Measurements from ENCODE around the gene DCP2.
A peak's percentile ranks its signal among the peaks of the same experiment; 100 is the strongest.

The DCP2 gene

DNA sequence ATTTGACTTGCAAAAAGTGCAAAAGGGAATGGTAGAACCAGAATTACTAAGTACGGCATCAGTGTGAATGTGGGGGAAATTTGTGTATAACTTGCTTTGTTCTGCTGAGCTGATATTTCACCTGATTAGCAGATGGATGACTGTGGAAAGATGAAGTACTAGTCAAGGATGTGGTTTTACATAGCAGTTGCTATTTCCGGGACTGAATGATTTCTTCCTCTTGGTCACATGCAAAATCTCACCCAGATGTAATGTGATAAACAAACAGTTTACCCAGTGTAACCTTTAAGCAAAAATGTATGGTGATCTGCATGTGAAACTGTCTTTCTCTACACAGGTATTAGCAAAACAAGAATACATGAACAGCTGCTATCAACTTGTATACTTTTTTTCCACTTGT lies 46.1 kb downstream of the DCP2 start:
- ATAC-seq, result peak; percentile 82 to 84

DNA sequence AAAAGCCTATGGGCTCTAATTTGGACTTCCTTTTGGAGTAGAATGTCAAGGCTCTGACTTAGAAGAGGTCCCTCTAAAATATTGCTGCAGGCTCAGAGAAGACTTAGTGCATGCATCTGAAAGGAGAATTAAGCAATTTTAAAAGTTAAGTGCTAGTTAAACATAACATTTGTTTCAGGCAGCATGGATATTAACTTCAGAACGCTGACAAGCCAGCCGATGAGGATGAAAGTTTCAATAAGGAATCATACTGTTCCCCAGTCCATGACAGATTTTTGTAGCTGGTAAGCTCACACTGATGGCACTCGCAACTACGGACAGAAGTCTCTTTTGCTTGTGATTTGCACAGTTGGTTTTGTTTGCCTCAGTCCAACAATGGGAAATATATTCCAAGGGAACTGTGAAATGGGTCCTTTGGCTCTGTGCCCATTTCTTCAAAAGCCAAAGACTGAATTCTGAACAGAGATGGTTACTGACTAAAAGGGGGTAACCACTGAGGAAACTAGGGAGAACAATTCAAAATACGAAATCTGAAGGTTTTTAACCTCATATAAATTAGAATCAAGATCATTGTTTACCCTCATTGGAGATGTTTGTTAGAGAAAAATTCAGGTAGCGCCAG lies 47.6 kb downstream of the DCP2 start:
- no peak for ATAC-seq

DNA sequence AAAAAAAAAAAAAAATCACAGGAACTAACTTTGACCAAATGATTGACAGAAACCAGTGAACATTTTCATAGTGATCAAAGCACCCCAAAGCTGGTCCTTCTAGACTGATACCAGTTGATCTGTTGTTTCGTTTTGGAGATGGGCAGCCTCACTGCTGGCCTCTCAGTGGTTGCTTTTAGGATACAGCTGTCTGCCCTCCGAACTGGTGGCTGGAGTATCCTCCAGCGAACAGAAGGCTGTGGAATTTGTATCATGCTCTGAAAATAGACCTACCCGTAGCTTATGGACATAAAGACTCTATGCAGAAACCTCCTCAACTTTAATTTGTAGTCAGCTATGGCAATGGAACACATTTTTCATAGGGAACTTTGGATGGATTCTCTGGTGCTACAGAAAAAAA lies 49.0 kb downstream of the DCP2 start:
- no peak for ATAC-seq

DNA sequence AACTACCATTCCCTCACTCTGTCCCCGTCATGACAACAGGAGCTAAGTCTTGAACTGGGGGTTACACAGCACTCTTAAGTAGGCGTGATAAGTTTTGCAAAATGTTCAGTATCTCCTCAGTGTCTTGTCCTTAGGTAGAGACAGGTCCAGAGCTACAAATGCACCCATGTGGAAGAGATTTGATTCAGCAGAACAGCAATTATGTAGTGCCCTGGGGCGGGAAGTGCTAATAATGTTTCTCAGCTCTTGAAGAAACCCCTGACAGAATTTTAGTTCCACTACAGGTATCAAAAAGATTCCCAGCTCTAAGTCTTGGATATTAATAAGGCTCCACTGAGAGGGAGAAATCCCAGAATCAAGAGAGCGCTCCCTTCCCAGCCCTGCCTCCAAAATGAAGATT lies 49.6 kb downstream of the DCP2 start:
- no peak for ATAC-seq

DNA sequence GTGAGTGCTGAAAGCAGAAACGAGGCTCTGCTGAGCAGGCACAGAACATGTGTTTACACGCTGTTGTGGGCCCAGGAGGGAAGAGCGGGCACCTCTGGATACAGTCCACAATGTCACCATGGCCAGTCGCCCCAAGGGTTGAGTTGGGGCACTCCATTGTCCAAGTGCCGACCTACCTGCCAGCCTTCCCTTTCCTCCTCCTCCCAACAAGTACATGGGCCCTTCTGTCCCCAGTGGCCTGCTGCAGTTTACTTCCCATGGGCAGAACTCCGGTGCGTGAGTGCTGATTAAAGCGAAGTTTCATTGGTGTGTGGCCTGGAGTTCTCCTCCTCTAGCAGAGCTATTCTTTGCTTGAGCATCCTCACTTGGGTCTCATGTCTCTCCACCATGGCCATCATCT lies 50.4 kb downstream of the DCP2 start:
- no peak for ATAC-seq

DNA sequence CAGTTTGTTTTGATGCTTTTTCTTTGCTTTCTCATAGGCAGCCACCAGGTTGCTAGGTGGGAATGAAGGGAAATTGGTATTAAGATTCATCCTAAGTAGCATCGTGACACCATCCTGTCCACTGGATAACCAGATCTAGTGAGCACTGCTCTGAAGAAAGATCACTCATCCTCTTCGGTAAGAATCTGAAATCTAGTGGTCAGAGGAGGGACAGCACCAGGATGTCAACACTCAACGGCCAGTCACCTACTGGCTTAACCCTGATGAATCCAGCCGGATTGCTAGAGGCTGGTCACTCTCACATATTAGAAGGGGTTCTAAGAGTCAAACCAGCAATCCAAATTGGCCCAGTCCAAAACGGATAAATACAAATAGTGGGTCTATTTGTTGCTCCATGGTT lies 50.8 kb downstream of the DCP2 start:
- ATAC-seq, result no peak

DNA sequence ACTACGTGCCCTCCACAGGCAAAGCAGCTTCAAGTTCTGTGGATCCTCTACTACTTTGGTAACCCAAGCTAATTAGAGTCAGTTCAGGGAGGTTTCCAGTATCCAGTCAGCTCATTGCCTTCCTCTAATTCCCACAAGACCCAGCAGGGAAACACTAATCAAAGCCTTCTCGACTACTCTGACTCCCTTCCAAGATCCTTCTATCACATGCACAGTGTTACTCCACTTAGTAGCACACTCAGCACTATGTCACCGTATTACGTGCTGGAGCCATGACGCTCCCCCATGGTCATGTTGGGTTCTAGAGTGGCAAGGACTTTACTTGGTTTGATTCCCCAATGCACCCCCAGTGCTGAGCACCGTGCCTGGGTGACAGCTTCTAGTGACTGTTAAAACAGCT lies 53.0 kb downstream of the DCP2 start:
- no peak for ATAC-seq

DNA sequence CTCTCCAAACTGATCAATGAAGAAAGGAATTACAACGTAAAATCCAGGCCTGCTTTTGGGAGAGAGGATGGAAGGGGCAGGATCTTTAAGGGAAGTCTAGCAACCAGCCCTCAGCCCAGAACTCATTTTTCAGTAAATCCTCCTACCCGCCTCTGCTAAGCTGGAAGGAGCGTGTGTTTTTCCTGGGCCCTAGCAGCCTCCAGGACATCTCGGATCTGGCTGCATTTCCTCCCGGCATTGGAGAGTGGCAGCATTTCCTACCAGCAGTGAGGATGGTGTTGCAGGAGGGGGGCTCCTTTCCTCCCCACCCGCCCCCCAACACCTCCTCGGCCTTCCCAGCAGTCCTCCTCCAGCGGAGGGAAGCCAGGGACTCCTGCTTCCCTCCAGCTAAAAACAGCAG lies 54.5 kb downstream of the DCP2 start:
- no peak for ATAC-seq

DNA sequence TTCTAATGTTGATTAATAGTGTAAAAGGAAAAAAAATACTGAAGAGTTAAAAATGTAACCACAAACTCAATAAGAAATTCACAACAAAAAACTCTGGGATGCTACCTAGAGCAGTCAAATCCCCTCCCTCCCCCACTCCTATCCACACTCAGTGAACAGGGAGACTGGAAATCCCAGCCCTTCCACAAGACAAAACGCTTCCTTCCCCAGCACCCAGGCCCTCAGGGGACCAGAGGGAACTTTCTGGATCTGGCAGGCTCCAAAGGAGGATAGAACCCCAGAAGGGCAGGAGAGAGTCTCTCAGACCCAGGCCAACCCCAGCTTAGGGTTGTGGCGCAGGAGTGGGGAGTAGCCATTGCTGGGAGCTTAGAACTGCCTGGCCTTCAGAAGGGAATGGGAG lies 55.0 kb downstream of the DCP2 start:
- ATAC-seq, result no peak

DNA sequence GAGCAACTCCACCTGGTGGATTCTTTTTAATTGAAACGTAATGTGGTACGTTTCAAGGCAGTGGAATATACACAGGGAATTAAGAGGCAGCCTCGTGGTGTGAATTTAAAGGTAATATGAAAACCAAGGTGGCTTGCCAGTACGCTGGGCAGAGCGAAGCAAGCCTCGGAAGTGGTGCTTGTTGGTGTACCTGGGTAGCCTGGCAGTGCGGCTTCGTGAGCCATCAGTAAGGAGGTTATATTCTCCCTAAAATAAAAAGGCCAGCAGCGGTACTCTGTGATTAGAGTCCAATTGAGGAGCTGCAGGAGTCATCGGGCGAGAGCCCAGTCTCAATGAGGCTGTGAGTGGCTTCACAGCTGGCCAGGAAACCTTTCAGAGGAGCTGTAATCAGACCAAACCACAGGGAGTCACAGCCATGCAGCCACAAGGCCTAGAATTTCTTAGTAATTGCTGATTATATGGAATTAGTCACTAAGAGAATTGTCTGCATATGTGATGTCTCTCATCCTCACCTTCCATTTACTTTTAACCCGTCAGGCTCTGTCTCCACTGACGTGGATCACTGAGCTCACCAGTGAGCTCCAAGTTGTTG lies 57.7 kb downstream of the DCP2 start:
- peak in 1 of 2 donors; percentile 45 for ATAC-seq

DNA sequence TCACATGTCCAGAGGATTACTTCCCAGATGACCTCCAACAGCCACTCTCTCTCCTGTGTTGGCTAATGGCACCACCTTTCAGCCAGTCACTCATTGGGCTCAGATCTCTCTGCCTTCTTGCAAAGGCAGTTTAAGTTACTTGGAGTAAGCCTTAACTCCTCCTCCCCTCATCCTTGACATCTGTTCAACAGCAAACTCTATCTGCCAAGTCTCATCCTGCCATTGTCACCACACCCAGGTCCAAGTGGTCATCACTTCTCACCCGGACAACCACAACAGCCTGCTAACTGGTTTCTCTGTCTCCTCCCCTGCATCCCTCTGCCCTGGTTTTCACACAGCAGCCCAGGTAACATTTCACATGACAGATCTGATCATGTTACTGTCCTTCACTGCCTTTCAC lies 58.5 kb downstream of the DCP2 start:
- ATAC-seq, result no peak

DNA sequence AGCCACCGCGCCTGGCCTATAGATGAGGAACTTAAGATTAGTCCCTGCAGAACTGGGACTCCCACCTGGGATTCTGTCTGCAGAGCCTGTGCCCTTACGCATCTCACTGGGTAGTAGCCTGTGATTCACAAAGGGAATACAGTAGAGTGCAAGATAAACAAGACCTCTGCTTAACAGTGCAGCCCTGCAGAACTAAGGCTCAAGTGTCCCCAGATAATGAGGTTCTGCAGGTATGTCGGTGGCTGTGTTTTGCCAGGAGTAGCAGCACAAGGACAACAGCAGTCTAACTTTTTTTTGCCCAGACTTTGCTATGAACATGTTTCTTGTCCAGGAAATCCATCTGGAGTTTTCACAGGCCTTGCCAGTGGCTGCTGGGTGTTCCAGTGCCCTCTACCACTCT lies 59.7 kb downstream of the DCP2 start:
- ATAC-seq, result no peak

DNA sequence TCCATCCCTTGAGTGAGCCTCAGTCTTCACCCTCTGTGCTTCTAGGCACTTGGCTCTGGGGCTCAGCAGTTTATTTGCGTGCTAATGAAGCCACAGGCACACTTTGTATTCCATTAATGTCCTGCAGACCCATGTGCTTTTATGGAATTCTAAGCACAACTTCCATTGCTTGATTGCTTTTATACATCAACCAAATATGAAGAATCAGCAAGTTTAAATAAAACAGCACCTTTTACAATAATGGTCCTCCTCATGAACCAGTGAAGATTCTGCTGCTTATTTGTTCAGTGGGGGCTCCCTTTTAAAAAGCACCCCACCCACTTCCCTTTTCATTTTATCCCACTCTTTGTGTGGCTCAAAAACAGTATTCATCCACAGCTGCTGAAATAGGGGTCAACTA lies 60.2 kb downstream of the DCP2 start:
- ATAC-seq, result no peak

DNA sequence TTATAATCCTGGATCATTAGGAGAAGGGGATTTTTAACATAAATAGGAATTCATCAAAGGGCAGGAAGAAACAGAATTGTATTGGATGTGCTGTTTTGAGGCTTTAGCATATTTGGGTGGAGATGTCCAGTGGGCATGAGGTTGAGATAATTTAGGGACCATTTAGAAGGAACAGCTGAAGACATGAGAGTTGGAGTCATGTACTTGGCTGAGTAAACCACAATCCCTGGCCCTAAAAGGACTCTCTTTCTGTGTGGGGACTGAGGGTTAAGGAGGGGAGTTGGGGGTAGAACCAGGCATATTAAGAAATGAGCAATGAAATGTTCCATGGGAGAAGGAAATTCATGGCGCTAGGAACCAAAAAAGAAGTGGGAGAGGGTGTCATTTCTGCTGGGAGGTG lies 61.5 kb downstream of the DCP2 start:
- ATAC-seq, result no peak

DNA sequence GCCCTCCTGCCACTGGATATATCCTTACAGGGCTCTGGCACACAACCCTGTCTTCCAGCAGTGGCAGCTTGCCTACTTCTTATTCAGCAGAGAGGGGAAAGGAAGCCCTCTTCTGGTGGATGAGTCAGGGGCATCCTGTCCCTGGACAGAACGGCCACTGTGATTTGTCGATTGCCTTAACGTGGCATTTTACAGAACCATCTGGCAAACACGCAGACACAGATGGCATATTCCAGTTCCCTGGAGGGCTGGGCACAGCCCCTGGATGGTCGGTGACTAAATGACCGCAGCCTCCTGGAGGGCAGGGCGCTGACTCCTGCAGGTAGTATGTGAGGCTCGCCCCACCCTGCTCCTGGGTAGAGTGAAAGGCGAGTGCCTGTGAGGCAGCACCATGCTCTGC lies 62.1 kb downstream of the DCP2 start:
- no peak for ATAC-seq

DNA sequence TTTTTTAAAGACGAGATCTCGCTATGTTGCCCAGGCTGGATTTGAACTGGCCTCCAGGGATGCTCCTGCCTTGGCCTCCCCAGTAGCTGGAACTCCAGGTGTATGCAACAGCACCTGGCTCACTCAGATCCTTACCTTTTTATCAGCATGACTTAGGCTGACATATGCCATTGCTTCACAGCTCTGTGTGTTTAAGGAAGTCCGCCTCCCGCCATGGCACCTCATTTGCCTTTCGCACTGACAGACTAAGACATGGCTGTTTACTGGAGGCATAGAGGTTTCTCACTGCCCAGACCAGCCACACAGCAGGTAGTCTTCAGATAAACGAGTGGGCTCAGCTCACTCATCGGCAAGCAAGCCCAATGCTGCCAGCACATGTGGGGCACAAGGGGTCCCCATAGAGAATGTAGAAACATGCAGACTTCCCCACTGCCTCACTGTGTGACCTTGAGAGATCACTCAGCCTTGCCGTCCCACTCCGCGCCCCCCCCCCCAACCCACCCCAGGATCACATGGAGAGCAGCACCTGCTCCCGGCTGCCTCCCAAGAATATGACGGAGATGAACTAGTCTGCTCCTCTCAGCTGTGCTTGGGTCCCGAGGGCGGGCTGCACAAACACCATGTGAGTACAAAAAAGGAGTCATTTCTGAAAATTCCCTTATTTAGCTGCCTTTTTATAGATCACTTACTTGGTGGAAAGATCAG lies 62.8 kb downstream of the DCP2 start:
- ATAC-seq, result no peak

DNA sequence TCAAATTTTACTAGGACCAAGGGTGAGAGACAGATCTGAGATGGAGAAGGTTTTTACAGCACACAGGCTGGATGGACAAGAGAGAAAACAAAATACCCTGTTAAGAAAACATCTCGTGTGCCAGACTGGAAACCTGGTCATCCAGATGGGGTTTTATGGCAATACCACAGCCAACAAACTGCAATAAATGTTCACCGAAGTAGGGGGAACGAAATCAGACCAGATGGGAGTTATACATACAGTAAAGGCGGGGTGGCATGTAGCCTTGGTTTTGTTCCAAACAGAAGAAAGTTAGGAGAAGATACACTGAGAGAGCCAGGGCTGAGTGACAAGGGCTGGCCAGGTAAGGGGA lies 63.3 kb downstream of the DCP2 start:
- no peak for ATAC-seq

DNA sequence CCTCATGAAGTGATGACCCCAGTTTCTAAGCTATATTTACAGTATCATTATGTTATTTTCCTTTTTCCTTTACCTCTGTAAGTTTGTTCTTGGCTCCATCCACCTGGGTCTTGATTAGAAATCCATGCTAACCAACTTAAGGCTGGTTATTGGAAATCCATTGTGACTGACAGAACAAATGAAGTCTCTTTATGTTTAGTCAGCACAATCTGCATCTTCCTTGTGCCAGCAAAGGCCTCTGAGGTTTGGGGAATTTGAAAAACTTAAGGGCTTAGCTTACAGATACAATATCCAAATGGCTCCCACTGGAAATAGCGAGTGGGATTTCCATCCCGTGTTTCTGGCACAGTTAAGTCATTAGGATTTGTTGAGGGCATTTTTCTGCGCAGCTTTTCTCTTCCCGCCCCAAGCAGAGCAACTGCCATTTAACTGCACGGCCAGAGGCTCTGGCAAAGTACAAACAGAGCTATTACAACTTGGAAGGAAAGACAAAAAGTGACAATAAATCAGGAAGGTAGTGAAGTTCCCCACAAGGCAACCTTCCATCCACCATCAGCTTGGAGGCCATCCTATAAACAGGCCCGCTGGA lies 64.2 kb downstream of the DCP2 start:
- ATAC-seq, result no peak

DNA sequence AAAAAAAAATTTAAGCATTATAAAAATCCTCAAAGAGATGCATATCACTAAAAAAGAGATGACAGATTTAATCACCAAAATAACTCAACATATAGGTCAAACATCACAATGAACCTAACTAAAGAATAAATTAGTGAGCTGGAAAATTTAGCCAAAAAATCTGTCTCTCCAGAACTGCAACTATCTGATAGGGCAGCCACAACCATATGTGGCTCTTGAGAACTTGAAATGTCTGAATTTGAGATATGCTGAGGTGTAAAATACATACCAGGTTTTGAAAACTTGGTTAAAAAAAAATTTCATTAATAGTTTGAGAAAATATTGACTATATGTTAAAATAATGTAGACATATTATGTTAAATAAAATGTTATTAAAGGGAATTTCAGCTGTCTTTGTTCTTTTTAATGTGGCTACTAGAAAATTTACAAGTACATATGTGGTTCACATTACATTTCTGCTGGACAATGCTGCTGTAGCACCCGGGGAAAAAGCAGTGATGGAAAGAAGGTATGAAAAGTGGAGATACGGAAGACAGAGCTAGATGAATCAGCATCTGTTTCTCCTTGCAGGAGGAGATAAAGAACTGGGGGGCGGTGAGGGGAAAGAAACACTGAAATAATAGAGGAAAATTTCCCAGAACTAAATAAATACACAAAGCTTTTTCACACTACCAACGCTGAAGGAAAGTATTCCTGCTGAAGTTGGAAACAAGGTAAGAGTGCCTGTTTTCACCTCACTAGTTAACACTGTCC lies 66.1 kb downstream of the DCP2 start:
- no peak for ATAC-seq

DNA sequence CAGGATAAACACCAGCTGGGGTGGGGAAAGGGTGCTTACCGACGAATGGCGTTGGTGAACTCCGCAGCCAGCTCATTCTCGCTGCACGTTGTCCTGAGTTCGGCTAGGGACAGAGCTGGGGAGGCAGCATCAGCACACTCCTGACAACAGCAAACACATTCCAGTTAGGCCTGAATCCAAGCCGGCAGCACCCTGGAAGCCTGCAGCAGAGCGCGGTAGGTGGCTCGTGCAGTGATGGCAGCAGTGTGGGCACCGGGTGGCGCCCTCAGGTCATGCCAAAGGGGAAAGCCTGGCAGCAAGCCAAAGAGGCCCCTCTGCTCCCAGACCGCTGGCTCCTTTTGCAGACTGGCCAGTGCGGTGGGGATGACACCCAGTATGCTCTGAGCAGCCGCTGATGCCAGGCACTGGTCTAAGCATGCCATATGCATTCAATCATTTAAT lies 66.9 kb downstream of the DCP2 start:
- ATAC-seq, result no peak

DNA sequence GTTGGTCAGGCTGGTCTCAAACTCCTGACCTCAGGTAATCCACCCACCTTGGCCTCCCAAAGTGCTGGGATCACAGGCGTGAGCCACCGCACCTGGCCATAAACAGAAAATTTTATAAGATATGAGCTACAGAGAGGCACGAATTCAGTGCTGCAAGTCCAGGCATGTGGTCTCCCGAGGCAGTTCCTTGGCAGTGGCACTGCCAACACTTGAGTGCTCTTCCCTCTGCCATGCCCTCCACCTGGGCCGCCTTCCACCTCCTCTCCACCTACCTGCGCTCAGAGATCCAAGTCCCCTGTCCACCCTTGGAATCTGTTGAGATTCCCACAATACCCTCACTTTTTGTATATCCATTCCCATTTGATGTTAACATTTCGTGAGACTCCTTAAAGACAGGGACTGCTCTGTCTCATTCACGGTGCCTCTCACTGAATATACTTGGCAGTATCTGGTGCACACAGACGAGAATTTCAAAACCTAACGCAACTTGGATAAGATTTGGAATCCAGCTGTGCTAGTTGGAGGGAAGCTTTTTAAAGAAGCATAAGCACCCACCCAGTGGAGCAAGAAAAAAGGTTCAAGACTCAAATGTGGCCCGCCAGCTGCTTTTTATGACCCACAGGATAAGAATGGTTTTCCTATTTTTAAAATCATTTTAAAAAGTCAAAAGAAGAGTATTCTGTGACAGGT lies 68.3 kb downstream of the DCP2 start:
- ATAC-seq, result no peak

DNA sequence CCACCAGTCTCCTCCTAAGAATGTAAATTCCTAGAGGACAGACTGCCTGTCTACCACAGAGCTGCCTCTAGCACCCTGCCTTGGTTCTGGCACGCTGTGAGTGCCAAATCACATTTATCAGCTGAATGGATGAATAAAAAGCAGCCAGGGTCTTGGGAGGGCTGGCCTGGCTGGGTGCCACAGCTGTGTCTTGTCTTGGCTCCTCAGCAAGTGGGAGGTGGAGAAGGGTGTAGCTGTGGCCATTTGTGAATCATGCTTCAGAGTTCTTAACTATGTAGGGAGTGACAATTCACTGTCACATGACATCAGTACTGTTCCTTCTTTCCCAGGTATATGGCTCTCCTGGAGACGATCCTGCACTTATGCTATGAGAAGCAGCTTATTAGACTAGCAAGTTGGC lies 70.6 kb downstream of the DCP2 start:
- no peak for ATAC-seq

All from activated CD4-positive, CD25-positive, alpha-beta regulatory T cell treated with anti-CD3 and anti-CD28 coated beads, Interleukin-2, amount 50 U/mL, for 24 hours (primary cell).